ENCODE results near the gene SELP. TPM values are rescaled to one million over a fixed set of nuclear protein-coding genes. Genes with fewer than 3 reads are reported as not detected.

SELP gene
- total RNA-seq, 1 experiment from 2014 or later: not detected

DNA sequence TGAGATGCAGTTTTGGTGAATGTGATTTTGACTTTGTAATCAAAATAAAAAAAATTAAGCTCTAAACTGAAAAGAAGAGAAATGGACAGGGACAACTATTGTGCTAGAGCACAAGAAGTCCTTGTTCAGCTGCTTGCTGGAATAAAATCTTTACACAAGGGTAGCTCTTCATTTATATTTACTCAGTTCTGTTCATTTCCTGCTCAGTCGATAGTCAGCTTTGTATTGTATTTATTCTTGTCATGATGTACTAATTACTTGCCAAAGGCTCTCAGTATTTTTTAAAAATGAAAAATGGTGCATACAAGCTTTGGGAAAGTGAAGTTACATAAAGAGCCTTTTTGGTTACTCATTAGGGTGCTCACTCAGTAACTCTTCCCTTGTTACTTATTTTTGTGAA, 61.4 kb downstream of the SELP start:
- Histone ChIP-seq H2BK120ac (ENCODE audit: low read depth, low read length, poor library complexity, severe bottlenecking) (no peak overlapping the region), H3K9ac (ENCODE audit: extremely low read depth, insufficient read length, low read length) (no peak overlapping the region), H3K23me2 (ENCODE audit: insufficient read length, low read depth, low read length, poor library complexity, severe bottlenecking) (no peaks in the 10 kb centered on the region), H3K4ac (ENCODE audit: low read depth, low read length) (no peak overlapping the region), H3K56ac (ENCODE audit: insufficient read length, low read depth, low read length) (no peak overlapping the region), H2BK12ac (ENCODE audit: insufficient read length, low read depth, low read length) (no peak overlapping the region), H3K27ac (ENCODE audit: insufficient read length, low read depth, low read length) (no peak overlapping the region), H4K20me1 (ENCODE audit: control insufficient read depth, insufficient read depth, insufficient read length) (no peaks in the 10 kb centered on the region), H3K9me3 (ENCODE audit: control insufficient read depth, low read depth, low read length) (no peaks in the 10 kb centered on the region), H3K79me1 (ENCODE audit: insufficient read depth, low read depth, low read length, poor library complexity, severe bottlenecking) (no peaks in the 10 kb centered on the region), H4K91ac (ENCODE audit: insufficient read length, low read depth, low read length) (no peak overlapping the region), H3K27me3 (ENCODE audit: insufficient read depth, low read length) (no peaks in the 10 kb centered on the region), H2BK5ac (ENCODE audit: insufficient read length, low read length) (no peak overlapping the region), H2AK5ac (ENCODE audit: insufficient read length, low read length) (no peak overlapping the region), H3K18ac (ENCODE audit: insufficient read length, low read depth, low read length) (no peak overlapping the region), H3K23ac (ENCODE audit: insufficient read length, low read depth, low read length) (no peak overlapping the region), H4K5ac (ENCODE audit: insufficient read length, low read depth, low read length) (no peak overlapping the region), H3K14ac (ENCODE audit: insufficient read depth, low read length) (no peak overlapping the region), H3T11ph (ENCODE audit: low read length) (no peak overlapping the region), H3K4me2 (ENCODE audit: insufficient read depth, insufficient read length, low read length) (no peak overlapping the region), H4K8ac (replicated peaks; ENCODE audit: insufficient read length, low read depth, low read length) (no peak overlapping the region), H3K79me2 (ENCODE audit: insufficient read depth, low read length) (no peaks in the 10 kb centered on the region), H2AFZ (ENCODE audit: low read length) (no peak overlapping the region), H2BK15ac (ENCODE audit: low read depth, low read length) (no peak overlapping the region), H3K4me1 (ENCODE audit: insufficient read depth, low read length) (no peaks in the 10 kb centered on the region), H2BK20ac (ENCODE audit: low read depth, low read length, poor library complexity, severe bottlenecking) (no peak overlapping the region)
- DNase-seq: no peak
- H3K4me1 Mint-ChIP-seq: no peaks in the 10 kb centered on the region
- H3K9me3 Mint-ChIP-seq: peaks cover 6 to 9% of the 10 kb centered on the region in 2 experiments; a peak in 3 of 5 replicates
- H3K27me3 Mint-ChIP-seq (ENCODE audit: low read depth): peaks cover 8% of the 10 kb centered on the region
- TF ChIP-seq, protein P1, sequence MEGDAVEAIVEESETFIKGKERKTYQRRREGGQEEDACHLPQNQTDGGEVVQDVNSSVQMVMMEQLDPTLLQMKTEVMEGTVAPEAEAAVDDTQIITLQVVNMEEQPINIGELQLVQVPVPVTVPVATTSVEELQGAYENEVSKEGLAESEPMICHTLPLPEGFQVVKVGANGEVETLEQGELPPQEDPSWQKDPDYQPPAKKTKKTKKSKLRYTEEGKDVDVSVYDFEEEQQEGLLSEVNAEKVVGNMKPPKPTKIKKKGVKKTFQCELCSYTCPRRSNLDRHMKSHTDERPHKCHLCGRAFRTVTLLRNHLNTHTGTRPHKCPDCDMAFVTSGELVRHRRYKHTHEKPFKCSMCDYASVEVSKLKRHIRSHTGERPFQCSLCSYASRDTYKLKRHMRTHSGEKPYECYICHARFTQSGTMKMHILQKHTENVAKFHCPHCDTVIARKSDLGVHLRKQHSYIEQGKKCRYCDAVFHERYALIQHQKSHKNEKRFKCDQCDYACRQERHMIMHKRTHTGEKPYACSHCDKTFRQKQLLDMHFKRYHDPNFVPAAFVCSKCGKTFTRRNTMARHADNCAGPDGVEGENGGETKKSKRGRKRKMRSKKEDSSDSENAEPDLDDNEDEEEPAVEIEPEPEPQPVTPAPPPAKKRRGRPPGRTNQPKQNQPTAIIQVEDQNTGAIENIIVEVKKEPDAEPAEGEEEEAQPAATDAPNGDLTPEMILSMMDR (conservative IDR thresholded peaks at IDR 0.05): no peak
- H3K27ac Mint-ChIP-seq: no peak overlapping the region
- no peak overlapping the region for H3K4me3 Mint-ChIP-seq
- peaks cover 0 to 4% (median 0%) of the 10 kb centered on the region in 3 experiments; a peak in 1 of 7 replicates for H3K36me3 Mint-ChIP-seq (ENCODE audit: insufficient read depth in 1 of 3, low read depth in 3 of 3)
- no CpG with 5 or more reads among the region's 1 CpG for WGBS (ENCODE audit: extremely low coverage, insufficient read length, low lambda C conversion rate)

Measured in H9 (cell line).